GM19328 (cell line): ENCODE data around the gene NEIL1.
"Not testable (repeated sequence)": the region's sequence is repeated elsewhere in the genome, so short reads cannot be mapped to it uniquely, and the experiment has no call there.

ENCODE experiments used
- ATAC-seq: cut with Tn5 transposase; IDR thresholded peaks from one replicate; pipeline ENCODE4 v1.9.1; 2021; ENCODE audit warnings: mild to moderate bottlenecking, moderate library complexity; ENCODE audit not compliant: unreplicated experiment

The NEIL1 gene, protein sequence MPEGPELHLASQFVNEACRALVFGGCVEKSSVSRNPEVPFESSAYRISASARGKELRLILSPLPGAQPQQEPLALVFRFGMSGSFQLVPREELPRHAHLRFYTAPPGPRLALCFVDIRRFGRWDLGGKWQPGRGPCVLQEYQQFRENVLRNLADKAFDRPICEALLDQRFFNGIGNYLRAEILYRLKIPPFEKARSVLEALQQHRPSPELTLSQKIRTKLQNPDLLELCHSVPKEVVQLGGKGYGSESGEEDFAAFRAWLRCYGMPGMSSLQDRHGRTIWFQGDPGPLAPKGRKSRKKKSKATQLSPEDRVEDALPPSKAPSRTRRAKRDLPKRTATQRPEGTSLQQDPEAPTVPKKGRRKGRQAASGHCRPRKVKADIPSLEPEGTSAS

GRCh38 chr15:75346796-75347221, at the start of gene NEIL1:
NEIL1 (plus strand) TSS chr15:75347039; CDS start chr15:75348906, 1,867 bp downstream.
- no peak for ATAC-seq

GRCh38 chr15:75298541-75299310, 48.1 kb upstream of the NEIL1 start:
- peak; percentile 51 for ATAC-seq

GRCh38 chr15:75299311-75299688, 47.5 kb upstream of the NEIL1 start:
- ATAC-seq, result peak; percentile 58

GRCh38 chr15:75300026-75300425, 46.8 kb upstream of the NEIL1 start:
- ATAC-seq, result not testable (repeated sequence)

DNA sequence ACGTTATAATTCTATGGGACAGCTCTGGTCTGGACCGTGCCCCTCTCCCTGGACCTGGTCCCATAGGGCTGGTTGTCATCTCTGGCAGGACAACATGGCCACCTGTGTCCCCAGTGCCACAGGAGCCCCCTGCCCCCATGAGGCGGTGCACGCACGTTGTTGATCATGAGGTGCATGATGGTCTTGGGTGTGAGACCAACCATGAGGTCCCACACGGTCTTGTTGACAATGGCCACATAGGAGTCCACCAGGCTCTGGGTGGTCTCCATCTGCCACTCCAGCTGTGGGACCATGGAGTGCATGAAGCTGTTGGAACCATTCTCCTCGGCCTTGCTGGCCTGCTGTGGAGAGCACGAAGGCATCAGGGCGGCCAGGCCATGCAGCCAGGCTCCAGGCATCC, 44.5 kb upstream of the NEIL1 start:
- no peak for ATAC-seq

DNA sequence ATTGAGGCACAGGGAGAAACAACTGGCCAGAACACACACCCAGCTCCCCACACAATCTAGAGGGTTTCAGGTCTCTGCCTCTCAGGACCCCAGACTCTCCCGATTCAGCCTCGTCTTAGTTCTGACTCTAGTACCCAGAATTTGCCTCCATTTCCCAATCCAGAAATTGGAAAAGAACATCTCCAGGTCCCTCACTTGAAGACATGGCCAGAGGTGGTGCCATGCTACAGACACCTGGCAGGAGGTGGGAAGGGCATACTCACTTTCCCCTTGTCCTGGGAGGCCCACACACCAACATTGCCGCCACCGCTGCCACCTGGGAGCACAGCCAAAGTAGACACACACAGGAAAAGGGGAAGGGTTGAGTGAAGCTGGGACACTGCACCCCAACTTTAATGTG, 44.1 kb upstream of the NEIL1 start:
- ATAC-seq, result not testable (repeated sequence)

- no peak for ATAC-seq
Measured at GRCh38 chr15:75306188-75306587, 40.7 kb upstream of the NEIL1 start.

- ATAC-seq, result no peak
Measured at GRCh38 chr15:75307778-75308390, 39.0 kb upstream of the NEIL1 start.

DNA sequence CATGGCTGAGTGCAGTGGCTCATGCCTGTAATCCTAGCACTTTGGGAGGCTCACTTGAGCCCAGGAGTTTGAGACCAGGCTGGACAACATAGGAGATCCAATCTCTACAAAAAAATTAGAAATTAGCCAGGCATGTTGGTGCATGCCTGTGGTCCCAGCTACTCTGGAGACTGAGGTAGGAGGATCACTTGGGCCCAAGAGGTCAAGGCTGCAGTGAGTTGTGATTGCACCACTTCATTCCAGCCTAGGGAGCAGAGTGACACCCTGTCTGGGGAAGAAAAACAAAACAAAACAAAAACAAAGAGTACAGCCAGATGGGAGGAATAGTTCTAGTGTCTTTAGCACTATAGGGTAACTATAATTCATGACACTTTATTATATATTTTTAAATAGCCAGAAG, 37.1 kb upstream of the NEIL1 start:
- ATAC-seq, result no peak

DNA sequence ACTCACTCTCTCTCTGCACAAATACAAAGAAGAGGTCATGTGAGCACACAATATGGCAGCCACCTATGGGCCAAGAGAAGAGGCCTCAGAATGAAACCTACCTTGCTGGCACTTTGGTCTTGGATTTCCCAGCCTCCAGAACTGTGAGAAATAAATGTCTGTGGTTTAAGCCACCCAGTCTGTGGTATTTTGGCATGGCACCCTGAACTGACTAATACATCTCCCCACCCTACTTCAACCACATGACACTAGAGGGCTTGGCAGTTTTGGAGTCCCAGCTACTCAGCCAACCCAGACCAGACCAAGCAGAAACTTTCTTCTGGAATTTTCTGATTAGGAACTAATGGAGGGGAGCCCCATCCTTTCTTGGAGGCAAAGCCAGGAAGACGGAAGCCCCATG, 34.3 kb upstream of the NEIL1 start:
- ATAC-seq, result not testable (repeated sequence)

DNA sequence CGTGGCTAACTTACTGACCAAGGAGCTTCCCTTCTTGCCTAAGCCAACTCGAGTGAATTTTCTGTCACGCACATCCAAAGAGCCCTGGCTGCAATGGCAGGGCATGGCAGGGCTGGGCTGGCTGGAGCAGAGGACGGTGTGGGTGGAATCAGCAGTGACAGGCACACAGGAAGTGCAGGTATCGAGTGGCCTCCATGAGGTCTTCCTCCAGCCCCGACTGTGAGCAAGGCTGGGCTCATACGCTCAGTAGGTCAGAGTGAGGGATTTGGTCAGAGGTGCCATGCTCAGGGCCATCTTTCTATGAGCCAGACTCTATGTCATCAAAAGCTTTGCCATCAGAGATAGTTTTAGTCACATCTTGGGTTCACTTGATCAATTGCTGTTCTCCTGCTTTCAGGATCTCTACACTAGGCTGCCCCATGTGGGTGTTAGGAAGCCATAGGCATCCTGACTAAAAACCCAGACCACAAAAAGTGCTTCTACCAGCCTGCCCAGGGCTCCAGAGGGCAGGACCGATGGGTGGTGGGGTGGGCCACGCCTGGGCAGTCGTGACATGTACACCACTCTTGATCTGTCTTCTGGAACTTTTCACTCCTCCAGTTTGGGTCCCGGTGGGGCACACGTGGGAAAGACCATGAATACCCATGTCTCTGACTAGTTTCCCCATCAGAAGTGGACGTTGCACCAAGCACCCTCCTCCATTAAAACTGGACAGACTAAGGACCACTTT, 33.6 kb upstream of the NEIL1 start:
- no peak for ATAC-seq

GRCh38 chr15:75314552-75315290, 32.1 kb upstream of the NEIL1 start:
- ATAC-seq, result no peak

GRCh38 chr15:75319231-75319897, 27.5 kb upstream of the NEIL1 start:
- not testable (repeated sequence) for ATAC-seq

- ATAC-seq, result no peak
Measured at GRCh38 chr15:75321711-75322110, 25.1 kb upstream of the NEIL1 start.

GRCh38 chr15:75325922-75326321, 20.9 kb upstream of the NEIL1 start:
- ATAC-seq, result no peak

- no peak for ATAC-seq
Measured at GRCh38 chr15:75327005-75327404, 19.8 kb upstream of the NEIL1 start.

DNA sequence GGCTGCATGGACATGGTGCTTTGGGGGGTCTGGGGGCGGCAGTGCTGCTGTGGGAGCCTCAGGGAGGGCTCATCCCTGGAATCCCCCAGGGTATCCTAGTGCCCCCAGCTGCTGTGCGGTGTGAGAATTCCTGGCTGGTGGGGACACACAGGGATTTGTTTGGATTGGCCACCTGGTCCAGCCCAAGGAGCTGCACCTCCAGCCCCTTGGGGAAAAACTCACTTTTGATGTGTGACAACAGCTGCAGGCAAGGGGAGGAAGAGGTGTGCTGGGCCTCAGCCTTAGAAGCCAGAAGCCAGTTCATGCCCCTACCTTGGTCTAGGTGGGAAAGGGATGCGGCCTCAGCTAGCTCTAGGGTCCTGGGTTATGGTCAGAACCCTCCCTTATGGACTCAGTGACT, 19.3 kb upstream of the NEIL1 start:
- no peak for ATAC-seq

DNA sequence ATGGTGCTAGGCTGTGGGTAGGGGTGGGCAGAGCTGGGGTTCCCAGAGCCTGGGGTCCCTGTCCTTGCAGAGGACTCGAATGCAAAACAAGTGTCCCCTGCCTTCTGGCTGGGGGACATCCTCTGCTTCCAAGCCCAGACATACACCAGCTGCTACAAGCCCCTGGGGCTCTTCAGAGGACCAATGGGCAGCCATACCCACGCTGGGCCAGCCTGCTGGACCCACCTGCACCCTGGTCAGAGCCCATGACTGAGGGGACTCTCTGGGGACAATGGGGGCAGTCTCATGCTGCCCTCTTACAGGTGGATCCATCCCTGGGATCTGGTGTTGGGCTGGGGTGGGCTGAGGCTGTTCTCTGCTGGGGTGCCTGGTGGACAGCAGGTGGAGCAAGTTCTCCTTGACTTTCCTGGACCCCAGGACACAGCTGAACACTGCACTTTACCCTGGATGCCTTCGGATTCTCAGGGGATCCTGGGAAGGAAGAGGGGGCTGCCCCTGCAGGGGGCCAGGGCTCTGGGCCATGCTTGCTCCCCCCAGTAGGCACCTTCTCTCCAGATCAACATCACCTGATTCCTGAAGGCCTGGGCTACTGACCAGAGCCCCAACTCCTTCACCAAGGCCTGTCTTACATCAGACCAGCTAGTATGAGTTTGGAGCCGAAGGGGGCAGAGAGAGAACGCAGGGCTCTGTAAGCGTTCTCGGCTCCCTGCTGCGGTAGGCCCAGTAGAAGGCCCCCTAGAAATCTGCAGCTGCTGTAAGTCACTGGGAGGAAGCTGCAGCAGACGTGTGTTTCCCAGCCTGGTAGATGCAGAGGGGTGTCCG, 18.1 kb upstream of the NEIL1 start:
- no peak for ATAC-seq

- ATAC-seq, result no peak
Measured at GRCh38 chr15:75329571-75329970, 17.3 kb upstream of the NEIL1 start.
